ENCODE measurements around the gene STX5.
"Not testable (repeated sequence)": the region's sequence is repeated elsewhere in the genome, so short reads cannot be mapped to it uniquely, and the experiment has no call there.

The STX5 gene

DNA sequence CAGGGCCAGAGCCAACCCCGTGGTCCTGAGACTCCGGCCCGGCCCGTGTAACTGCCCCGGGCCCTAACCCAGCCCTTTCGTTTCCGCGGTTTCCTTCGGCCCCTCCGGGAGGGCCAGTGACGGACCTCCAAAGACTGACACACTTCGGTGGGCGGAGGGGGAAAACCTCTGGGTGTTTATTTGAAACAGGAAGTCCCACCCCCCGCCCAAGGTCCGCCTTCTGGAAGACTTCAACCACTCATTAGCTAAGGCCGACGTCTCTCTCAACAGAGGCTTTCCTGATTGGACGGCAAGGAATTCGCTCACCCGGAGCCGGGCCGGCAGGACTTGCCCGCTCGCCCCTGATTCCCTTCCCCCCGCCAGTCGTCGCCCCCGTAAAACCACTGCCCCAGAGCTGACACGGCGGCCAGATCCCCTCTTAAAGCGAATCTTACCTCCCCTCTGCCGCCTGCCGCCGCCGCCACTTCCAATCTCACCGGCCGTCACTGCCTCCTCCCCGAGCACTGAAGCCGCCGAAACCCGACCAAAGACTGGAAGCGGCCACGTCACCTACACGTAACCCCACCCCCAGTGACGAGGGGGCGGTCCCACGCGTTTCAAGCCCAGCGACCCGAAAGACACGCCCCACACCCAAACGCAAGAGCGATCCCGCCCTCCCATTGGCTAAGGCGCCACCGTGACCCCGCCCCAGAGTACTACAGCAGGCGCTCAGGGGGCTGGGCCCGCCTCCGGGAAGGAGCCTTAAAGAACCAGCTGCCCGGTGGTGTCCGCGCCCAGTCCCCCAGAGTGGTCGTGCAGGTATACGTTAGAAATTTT is at the start of gene STX5:
STX5 (minus strand) TSS at position 532 of the 816 bp plus-strand sequence. CDS start 808 bp downstream, outside the sequence.
- Histone ChIP-seq H3K4me3 (ENCODE audit: low read length) (peak within 1 kb of the TSS; percentile 92), H3K4me1 (ENCODE audit: control insufficient read depth, insufficient read depth, low read length) (peaks cover 10% of the 10 kb centered on the region), H3K9me3 (ENCODE audit: control insufficient read depth, low read length) (no peaks in the 10 kb centered on the region), H3K9ac (ENCODE audit: low read length) (peak within 1 kb of the TSS; percentile 94), H3K27me3 (ENCODE audit: control insufficient read depth, insufficient read depth, low read length) (no peaks in the 10 kb centered on the region), H3K36me3 (ENCODE audit: control insufficient read depth, insufficient read depth, low read length) (no peaks in the 10 kb centered on the region)

DNA sequence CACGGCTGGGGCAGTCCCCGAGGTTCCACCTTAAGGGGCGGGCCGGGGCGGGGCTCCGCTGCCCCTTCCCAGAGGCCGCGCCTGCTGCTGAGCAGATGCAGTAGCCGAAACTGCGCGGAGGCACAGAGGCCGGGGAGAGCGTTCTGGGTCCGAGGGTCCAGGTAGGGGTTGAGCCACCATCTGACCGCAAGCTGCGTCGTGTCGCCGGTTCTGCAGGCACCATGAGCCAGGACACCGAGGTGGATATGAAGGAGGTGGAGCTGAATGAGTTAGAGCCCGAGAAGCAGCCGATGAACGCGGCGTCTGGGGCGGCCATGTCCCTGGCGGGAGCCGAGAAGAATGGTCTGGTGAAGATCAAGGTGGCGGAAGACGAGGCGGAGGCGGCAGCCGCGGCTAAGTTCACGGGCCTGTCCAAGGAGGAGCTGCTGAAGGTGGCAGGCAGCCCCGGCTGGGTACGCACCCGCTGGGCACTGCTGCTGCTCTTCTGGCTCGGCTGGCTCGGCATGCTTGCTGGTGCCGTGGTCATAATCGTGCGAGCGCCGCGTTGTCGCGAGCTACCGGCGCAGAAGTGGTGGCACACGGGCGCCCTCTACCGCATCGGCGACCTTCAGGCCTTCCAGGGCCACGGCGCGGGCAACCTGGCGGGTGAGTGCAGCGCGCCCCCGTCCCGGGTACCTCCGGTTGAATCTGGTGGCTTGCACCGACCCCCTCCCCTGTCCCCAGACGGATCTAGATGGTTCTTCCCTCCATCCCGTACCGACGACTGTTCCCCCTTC is 49.1 kb upstream of the STX5 start, which contains the start of gene SLC3A2:
SLC3A2 (plus strand) TSS at position 94 of the 776 bp plus-strand sequence; CDS start at position 222, 128 bp downstream.
- Histone ChIP-seq H3K4me3 (ENCODE audit: low read length) (peak within 1 kb of the TSS; percentile 100), H3K9me3 (ENCODE audit: control insufficient read depth, low read length) (no peaks in the 10 kb centered on the region), H3K36me3 (ENCODE audit: control insufficient read depth, insufficient read depth, low read length) (peaks cover 31% of the 10 kb centered on the region), H3K27me3 (ENCODE audit: control insufficient read depth, insufficient read depth, low read length) (no peaks in the 10 kb centered on the region), H3K9ac (ENCODE audit: low read length) (peak within 1 kb of the TSS; percentile 99), H3K4me1 (ENCODE audit: control insufficient read depth, insufficient read depth, low read length) (peaks cover 42% of the 10 kb centered on the region)

DNA sequence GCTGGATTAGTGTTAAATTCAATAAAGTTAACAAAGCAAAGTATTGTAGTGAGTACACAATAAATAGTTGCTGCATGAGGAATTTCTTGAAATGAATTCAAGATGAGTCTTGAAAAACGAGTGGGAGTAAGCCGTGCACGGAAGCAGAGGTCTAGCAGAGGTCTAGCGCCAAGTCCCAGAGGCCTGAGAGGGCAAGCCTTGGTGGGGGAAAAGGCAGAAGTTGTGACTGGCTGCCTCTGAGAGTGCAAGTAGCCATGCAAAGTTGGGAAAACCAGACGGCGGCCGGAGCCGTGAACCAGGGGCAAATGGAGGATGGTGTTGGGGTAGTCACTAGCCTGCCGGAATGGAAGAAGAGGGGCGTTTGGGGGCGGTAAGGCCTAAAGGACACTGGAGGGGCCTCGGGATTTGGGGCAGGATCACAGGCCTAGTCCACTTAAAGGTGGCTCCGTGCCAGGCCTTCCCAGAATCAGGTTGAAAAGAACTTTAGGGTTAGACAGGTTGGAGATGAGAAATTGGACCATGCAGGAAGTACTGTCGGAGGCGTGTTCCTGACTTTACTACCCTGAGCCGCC is 48.5 kb upstream of the STX5 start:
- H3K4me1 ChIP-seq (ENCODE audit: control insufficient read depth, insufficient read depth, low read length) = peaks cover 40% of the 10 kb centered on the region
- peak overlapping the region; percentile 99 for H3K9ac ChIP-seq (ENCODE audit: low read length)

DNA sequence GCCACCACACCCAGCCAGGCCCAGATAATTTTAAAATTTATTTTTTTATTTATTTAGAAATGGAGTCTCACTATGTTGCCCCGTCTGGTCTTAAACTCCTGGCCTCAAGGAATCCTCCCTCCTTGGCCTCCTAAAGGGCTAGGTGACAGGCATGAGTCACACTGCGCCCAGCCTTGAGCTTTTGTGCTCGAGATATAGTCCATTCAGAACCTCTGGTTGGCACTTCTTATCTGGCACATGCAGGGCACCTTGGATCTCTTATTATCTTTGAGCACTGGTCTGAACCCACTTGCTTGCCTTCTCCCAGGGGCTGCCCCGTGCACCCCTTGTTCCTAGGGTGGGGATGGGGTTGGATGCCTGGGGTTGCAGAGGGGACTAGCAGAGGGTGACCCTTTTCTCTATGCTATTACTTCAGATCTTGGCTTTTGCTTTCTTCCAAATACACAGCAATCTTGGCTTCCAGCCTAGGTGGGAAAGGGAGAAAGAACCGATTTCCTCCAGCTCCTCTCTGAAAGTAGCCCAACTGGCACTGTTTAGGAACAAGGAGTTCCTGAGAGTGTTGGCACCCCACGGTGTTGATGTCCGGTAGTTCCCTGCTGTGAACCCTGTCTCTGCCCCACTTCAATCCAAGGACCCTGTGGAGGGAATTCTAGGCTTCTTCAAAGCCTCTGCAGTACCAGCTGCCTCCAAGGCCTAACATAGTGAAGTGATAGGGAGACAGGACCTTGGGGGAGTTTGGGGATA is 47.6 kb upstream of the STX5 start:
- H3K9ac ChIP-seq (ENCODE audit: low read length) = peak overlapping the region; percentile 99
- peaks cover 36% of the 10 kb centered on the region for H3K4me1 ChIP-seq (ENCODE audit: control insufficient read depth, insufficient read depth, low read length)

More for the DNA sequence above, 48.5 kb upstream of the STX5 start:
- H3K4me3 ChIP-seq (ENCODE audit: low read length) = peak overlapping the region; percentile 100
- peaks cover 25% of the 10 kb centered on the region for H3K36me3 ChIP-seq (ENCODE audit: control insufficient read depth, insufficient read depth, low read length)
- H3K9me3 ChIP-seq (ENCODE audit: control insufficient read depth, low read length) = no peaks in the 10 kb centered on the region
- H3K27me3 ChIP-seq (ENCODE audit: control insufficient read depth, insufficient read depth, low read length) = no peaks in the 10 kb centered on the region

DNA sequence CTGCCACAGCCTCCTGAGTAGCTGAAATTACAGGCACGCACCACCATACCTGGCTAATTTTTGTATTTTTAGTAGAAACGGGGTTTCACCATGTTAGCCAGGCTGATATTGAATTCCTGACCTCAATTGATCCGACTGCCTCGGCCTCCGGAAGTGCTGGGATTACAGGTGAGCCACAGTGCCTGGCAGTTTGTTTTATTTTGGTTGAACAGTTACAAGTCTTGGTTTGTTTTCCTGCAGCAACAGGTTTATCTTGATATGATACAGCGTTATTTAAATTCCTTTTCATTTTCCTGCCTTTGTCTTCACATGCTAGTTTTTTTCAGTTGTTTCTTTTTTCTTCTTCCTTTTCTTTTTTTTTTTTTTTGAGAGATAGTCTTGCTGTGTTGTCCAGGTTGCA is 44.9 kb upstream of the STX5 start:
- no peaks in the 10 kb centered on the region for H3K27me3 ChIP-seq (ENCODE audit: control insufficient read depth, insufficient read depth, low read length)
- no peak overlapping the region for H3K9ac ChIP-seq (ENCODE audit: low read length)
- H3K9me3 ChIP-seq (ENCODE audit: control insufficient read depth, low read length) = no peaks in the 10 kb centered on the region
- peaks cover 15% of the 10 kb centered on the region for H3K4me1 ChIP-seq (ENCODE audit: control insufficient read depth, insufficient read depth, low read length)
- H3K4me3 ChIP-seq (ENCODE audit: low read length) = no peak overlapping the region
- no peaks in the 10 kb centered on the region for H3K36me3 ChIP-seq (ENCODE audit: control insufficient read depth, insufficient read depth, low read length)

More for the DNA sequence above, 47.6 kb upstream of the STX5 start:
- H3K4me3 ChIP-seq (ENCODE audit: low read length) = no peak overlapping the region
- H3K9me3 ChIP-seq (ENCODE audit: control insufficient read depth, low read length) = no peaks in the 10 kb centered on the region
- peaks cover 18% of the 10 kb centered on the region for H3K36me3 ChIP-seq (ENCODE audit: control insufficient read depth, insufficient read depth, low read length)
- H3K27me3 ChIP-seq (ENCODE audit: control insufficient read depth, insufficient read depth, low read length) = no peaks in the 10 kb centered on the region

GRCh38 chr11:62875698-62876478 is 44.0 kb upstream of the STX5 start:
- no peaks in the 10 kb centered on the region for H3K36me3 ChIP-seq (ENCODE audit: control insufficient read depth, insufficient read depth, low read length)
- peaks cover 14% of the 10 kb centered on the region for H3K4me1 ChIP-seq (ENCODE audit: control insufficient read depth, insufficient read depth, low read length)
- no peaks in the 10 kb centered on the region for H3K27me3 ChIP-seq (ENCODE audit: control insufficient read depth, insufficient read depth, low read length)
- H3K9me3 ChIP-seq (ENCODE audit: control insufficient read depth, low read length) = no peaks in the 10 kb centered on the region
- H3K4me3 ChIP-seq (ENCODE audit: low read length) = no peak overlapping the region
- H3K9ac ChIP-seq (ENCODE audit: low read length) = no peak overlapping the region

- Histone ChIP-seq H3K4me1 (ENCODE audit: control insufficient read depth, insufficient read depth, low read length) (peaks cover 6% of the 10 kb centered on the region), H3K4me3 (ENCODE audit: low read length) (no peak overlapping the region), H3K27me3 (ENCODE audit: control insufficient read depth, insufficient read depth, low read length) (no peaks in the 10 kb centered on the region), H3K36me3 (ENCODE audit: control insufficient read depth, insufficient read depth, low read length) (no peaks in the 10 kb centered on the region), H3K9ac (ENCODE audit: low read length) (no peak overlapping the region), H3K9me3 (ENCODE audit: control insufficient read depth, low read length) (no peaks in the 10 kb centered on the region)
These were observed 43.0 kb upstream of the STX5 start for GRCh38 chr11:62874851-62875250.

- Histone ChIP-seq H3K36me3 (ENCODE audit: control insufficient read depth, insufficient read depth, low read length) (no peaks in the 10 kb centered on the region), H3K27me3 (ENCODE audit: control insufficient read depth, insufficient read depth, low read length) (no peaks in the 10 kb centered on the region), H3K9me3 (ENCODE audit: control insufficient read depth, low read length) (no peaks in the 10 kb centered on the region), H3K9ac (ENCODE audit: low read length) (no peak overlapping the region), H3K4me3 (ENCODE audit: low read length) (no peak overlapping the region), H3K4me1 (ENCODE audit: control insufficient read depth, insufficient read depth, low read length) (no peaks in the 10 kb centered on the region)
These were observed 33.8 kb upstream of the STX5 start for GRCh38 chr11:62865635-62866034.

GRCh38 chr11:62863687-62864335 is 32.0 kb upstream of the STX5 start:
- Histone ChIP-seq H3K9me3 (ENCODE audit: control insufficient read depth, low read length) (no peaks in the 10 kb centered on the region), H3K4me3 (ENCODE audit: low read length) (no peak overlapping the region), H3K9ac (ENCODE audit: low read length) (no peak overlapping the region)

DNA sequence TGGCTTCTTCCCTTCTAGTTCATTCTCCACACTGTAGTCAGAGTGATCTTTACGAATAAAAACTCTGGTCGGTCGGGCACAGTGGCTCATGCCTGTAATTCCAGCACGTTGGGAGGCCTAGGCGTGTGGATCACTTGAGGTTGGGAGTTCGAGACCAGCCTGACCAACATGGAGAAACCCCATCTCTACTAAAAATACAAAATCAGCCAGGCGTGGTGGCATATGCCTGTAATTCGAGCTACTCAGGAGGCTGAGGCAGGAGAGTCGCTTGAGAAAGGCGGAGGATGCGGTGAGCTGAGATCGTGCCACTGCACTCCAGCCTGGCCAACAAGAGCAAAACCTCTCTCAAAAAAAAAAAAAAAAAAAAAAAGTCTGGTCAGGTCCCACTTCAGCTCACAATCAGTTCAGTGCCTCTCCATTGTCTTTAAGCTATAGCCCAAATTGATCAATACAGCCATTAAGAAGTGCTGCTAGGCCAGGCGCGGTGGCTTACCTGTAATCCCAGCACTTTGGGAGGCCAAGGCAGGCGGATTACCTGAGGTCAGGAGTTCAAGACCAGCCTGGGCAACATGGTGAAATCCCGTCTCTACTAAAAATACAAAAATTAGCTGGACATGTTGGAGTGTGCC is 29.8 kb upstream of the STX5 start:
- H3K36me3 ChIP-seq (ENCODE audit: control insufficient read depth, insufficient read depth, low read length); H3K4me3 ChIP-seq (ENCODE audit: low read length); H3K9me3 ChIP-seq (ENCODE audit: control insufficient read depth, low read length); H3K27me3 ChIP-seq (ENCODE audit: control insufficient read depth, insufficient read depth, low read length); H3K4me1 ChIP-seq (ENCODE audit: control insufficient read depth, insufficient read depth, low read length); H3K9ac ChIP-seq (ENCODE audit: low read length): not testable (repeated sequence)

More at GRCh38 chr11:62863687-62864335, 32.0 kb upstream of the STX5 start:
- Histone ChIP-seq H3K36me3 (ENCODE audit: control insufficient read depth, insufficient read depth, low read length) (no peaks in the 10 kb centered on the region), H3K4me1 (ENCODE audit: control insufficient read depth, insufficient read depth, low read length) (no peaks in the 10 kb centered on the region), H3K27me3 (ENCODE audit: control insufficient read depth, insufficient read depth, low read length) (no peaks in the 10 kb centered on the region)

Measured in mucosa of stomach (tissue), 1 donor.